Skeletal muscle cell (primary cell): ENCODE results near the gene CD55.
A peak's percentile ranks its signal among the peaks of the same experiment; 100 is the strongest.

Experiments
- DNase-seq: peaks from one replicate; pipeline ENCODE4 v3.0.0-alpha.2; 2010; ENCODE audit warnings: low read depth
- H3K4me3 ChIP-seq: 2 replicates; pipeline ENCODE4 v1.5.1; 2011; ENCODE audit warnings: low read depth, mild to moderate bottlenecking, control low read depth, low read length, moderate library complexity

Gene CD55

GRCh38 chr1:207321079-207321789, at the start of gene CD55:
Gene CD55 (plus strand): TSS chr1:207321678. CDS start chr1:207321766, 88 bp downstream.
- peak; percentile 81 for DNase-seq
- peak within 1 kb of the TSS; percentile 78 for H3K4me3 ChIP-seq

- no peak for DNase-seq
- H3K4me3 ChIP-seq: no peak overlapping the region
These were observed 46.6 kb upstream of the CD55 start for GRCh38 chr1:207274882-207275281.

GRCh38 chr1:207276465-207276864, 45.0 kb upstream of the CD55 start:
- DNase-seq: no peak
- no peak overlapping the region for H3K4me3 ChIP-seq

GRCh38 chr1:207277241-207277640, 44.2 kb upstream of the CD55 start:
- no peak overlapping the region for H3K4me3 ChIP-seq
- DNase-seq: no peak

GRCh38 chr1:207279652-207280051, 41.8 kb upstream of the CD55 start:
- DNase-seq: no peak
- no peak overlapping the region for H3K4me3 ChIP-seq

- no peak for DNase-seq
- H3K4me3 ChIP-seq: no peak overlapping the region
These were observed 40.8 kb upstream of the CD55 start for GRCh38 chr1:207280706-207281105.

- no peak for DNase-seq
- no peak overlapping the region for H3K4me3 ChIP-seq
These were observed 39.4 kb upstream of the CD55 start for GRCh38 chr1:207282058-207282457.

- no peak overlapping the region for H3K4me3 ChIP-seq
- no peak for DNase-seq
These were observed 38.7 kb upstream of the CD55 start for GRCh38 chr1:207282496-207283380.

GRCh38 chr1:207283421-207283820, 38.1 kb upstream of the CD55 start:
- no peak for DNase-seq
- H3K4me3 ChIP-seq: no peak overlapping the region

- H3K4me3 ChIP-seq: no peak overlapping the region
- no peak for DNase-seq
These were observed 37.1 kb upstream of the CD55 start for GRCh38 chr1:207284209-207284897.

- DNase-seq: no peak
- no peak overlapping the region for H3K4me3 ChIP-seq
These were observed 34.6 kb upstream of the CD55 start for GRCh38 chr1:207286786-207287468.

- DNase-seq: no peak
- no peak overlapping the region for H3K4me3 ChIP-seq
These were observed 33.2 kb upstream of the CD55 start for GRCh38 chr1:207288315-207288714.

GRCh38 chr1:207289756-207290155, 31.7 kb upstream of the CD55 start:
- DNase-seq: no peak
- H3K4me3 ChIP-seq: no peak overlapping the region

GRCh38 chr1:207291723-207292122, 29.8 kb upstream of the CD55 start:
- H3K4me3 ChIP-seq: no peak overlapping the region
- DNase-seq: no peak

- DNase-seq: no peak
- no peak overlapping the region for H3K4me3 ChIP-seq
These were observed 23.3 kb upstream of the CD55 start for GRCh38 chr1:207298186-207298585.

- no peak overlapping the region for H3K4me3 ChIP-seq
- DNase-seq: no peak
These were observed 22.7 kb upstream of the CD55 start for GRCh38 chr1:207298636-207299398.

- no peak for DNase-seq
These were observed 20.5 kb upstream of the CD55 start for GRCh38 chr1:207300970-207301369.

GRCh38 chr1:207302618-207303393, 18.7 kb upstream of the CD55 start:
- no peak overlapping the region for H3K4me3 ChIP-seq
- DNase-seq: no peak

More at GRCh38 chr1:207300970-207301369, 20.5 kb upstream of the CD55 start:
- H3K4me3 ChIP-seq: no peak overlapping the region
